A549 (cell line): Measurements from ENCODE around the gene TRAF4. TPM values are rescaled to one million over a fixed set of nuclear protein-coding genes. Genes with fewer than 3 reads are reported as not detected.

Experiments
- ATAC-seq, 2 experiments: fragments of 200-7000 bp in 1 of 2; fragments of >200 bp in 1 of 2; cut with Nextera tagmentation in 1 of 2; cut with Tn5 transposase in 1 of 2; 3 replicates each; pipeline versions ENCODE4 v1.8.0 to v1.9.1; 2018 to 2020; ENCODE audit warnings: mild to moderate bottlenecking in 1 of 2, moderate library complexity in 1 of 2
- CTCF ChIA-PET: fragments of 300-600 bp; sonication (Branson Sonifier 250); formaldehyde crosslinking; extraction: SDS; loops from one replicate; lab custom pipeline; 2021; ENCODE audit warnings: antibody characterized with exemption, inconsistent platforms; lab: Yijun Ruan, JAX
- POLR2A ChIA-PET: fragments of 350-600 bp; formaldehyde crosslinking; extraction: SDS; loops from one replicate; lab custom pipeline; 2021; ENCODE audit warnings: antibody characterized with exemption, inconsistent platforms; lab: Yijun Ruan, JAX
- DNase-seq, 2 experiments: peaks; one replicate each; pipeline versions ENCODE4 v3.0.0 to v3.0.0-alpha.2; 2011 to 2016; ENCODE audit warnings: low read depth in 1 of 2, low spot score in 1 of 2
- FAIRE-seq: peaks from 2 replicates; lab custom pipeline; 2011; peaks lifted over from hg19 to GRCh38; lab: Jason Lieb, UNC
- H3K27ac ChIP-seq, 2 experiments: fragments of >200 bp; sonication (Bioruptor Twin); formaldehyde crosslinking; 3 replicates each; pipeline ENCODE4 v1.5.1; 2016 to 2017
- H3K4me1 ChIP-seq: fragments of >200 bp; sonication (Bioruptor Twin); formaldehyde crosslinking; 3 replicates; pipeline ENCODE4 v1.6.1; 2016
- H3K4me2 ChIP-seq: fragments of >200 bp; sonication (Bioruptor Twin); formaldehyde crosslinking; 3 replicates; pipeline ENCODE4 v1.6.1; 2016
- H3K4me3 ChIP-seq: fragments of >200 bp; sonication (Bioruptor Twin); formaldehyde crosslinking; 3 replicates; pipeline ENCODE4 v1.5.1; 2016
- H3K9me3 ChIP-seq: fragments of >200 bp; sonication (Bioruptor Twin); formaldehyde crosslinking; 3 replicates; pipeline ENCODE4 v1.6.1; 2016
- CHD4 ChIP-seq: fragments of 200-600 bp; sonication (generic); IDR thresholded peaks from 2 replicates; pipeline ENCODE4 v1.6.1; 2016; ENCODE audit warnings: antibody characterized with exemption, mild to moderate bottlenecking, borderline replicate concordance
- EP300 ChIP-seq, 2 experiments: fragments of >200 bp; sonication (Bioruptor Twin); formaldehyde crosslinking; IDR thresholded peaks; 2 replicates in 1 of 2; 3 replicates in 1 of 2; pipeline ENCODE4 v1.6.1; 2016 to 2017
- FOSB ChIP-seq: fragments of 250-450 bp; sonication (Bioruptor Pico); IDR thresholded peaks from 2 replicates; pipeline ENCODE4 v1.5.0; 2020; ENCODE audit warnings: mild to moderate bottlenecking, moderate library complexity
- FOSL2 ChIP-seq, 2 experiments: fragments of 450-650 bp in 1 of 2; fragments of >200 bp in 1 of 2; sonication (Bioruptor Twin) in 1 of 2; formaldehyde crosslinking; IDR thresholded peaks; 2 replicates each; pipeline versions ENCODE4 v1.5.0 to v1.6.1; 2016 to 2020; ENCODE audit warnings: mild to moderate bottlenecking in 1 of 2, moderate library complexity in 1 of 2
- MAZ ChIP-seq: fragments of 150-350 bp; IDR thresholded peaks from 2 replicates; pipeline ENCODE4 v1.6.1; 2014; ENCODE audit warnings: antibody characterized with exemption, low read depth, low read length, borderline replicate concordance
- NPAS2 ChIP-seq: fragments of 250-450 bp; sonication (Bioruptor Pico); IDR thresholded peaks from 2 replicates; pipeline ENCODE4 v1.8.0; 2022; ENCODE audit warnings: mild to moderate bottlenecking, moderate library complexity, borderline replicate concordance
- NR3C1 ChIP-seq: fragments of >200 bp; sonication (Bioruptor Twin); formaldehyde crosslinking; IDR thresholded peaks from 3 replicates; pipeline ENCODE4 v1.6.1; 2017
- PHF8 ChIP-seq: fragments of 200-600 bp; sonication (generic); IDR thresholded peaks from 2 replicates; pipeline ENCODE4 v1.6.1; 2016; ENCODE audit warnings: low read depth, mild to moderate bottlenecking, antibody characterized with exemption, moderate library complexity, borderline replicate concordance
- RFX5 ChIP-seq: fragments of 450-650 bp; IDR thresholded peaks from 2 replicates; pipeline ENCODE4 v1.7.1; 2014; ENCODE audit warnings: antibody characterized with exemption, mild to moderate bottlenecking, moderate library complexity
- TFCP2L1 ChIP-seq: fragments of 250-450 bp; sonication (Bioruptor Pico); IDR thresholded peaks from 2 replicates; pipeline ENCODE4 v1.5.0; 2021; ENCODE audit warnings: mild to moderate bottlenecking
- WGBS: methylation state at CpG from one replicate; pipeline ENCODE4 v1.1.6; 2017; ENCODE audit errors: missing lambda C conversion rate; 5-methylcytosine and 5-hydroxymethylcytosine counted together
- polyA plus RNA-seq, 4 experiments: library from polyadenylated mRNA; depleted of rRNA in 3 of 4; stranded (reverse); fragments of >200 nt; fragmentation: RNase III in 1 of 4; extraction: RNeasy Plus Mini Kit Qiagen cat#74134 plus additional on column Dnase treatment in 1 of 4; gene quantifications; 2 replicates in 3 of 4; 3 replicates in 1 of 4; pipeline ENCODE4 v1.2.3, GENCODE V29; 2011 to 2017
- TF ChIP-seq, protein P1 (sequence below): fragments of >200 bp; sonication (Bioruptor Twin); formaldehyde crosslinking; IDR thresholded peaks from 3 replicates; pipeline ENCODE4 v1.5.1; 2016
- TF ChIP-seq, protein P2 (sequence below): IDR thresholded peaks from 2 replicates; pipeline ENCODE4 v1.6.1; 2012
- TF ChIP-seq, protein P3 (sequence below): IDR thresholded peaks from 2 replicates; pipeline ENCODE4 v1.6.1; 2012; ENCODE audit warnings: low read depth, borderline replicate concordance
- TF ChIP-seq, protein P4 (sequence below): IDR thresholded peaks from 2 replicates; pipeline ENCODE4 v1.6.1; 2012

Gene TRAF4
- polyA plus RNA-seq, 2 of the 4 experiments (the other 2 are of a cell fraction), result 64.0 to 65.0 TPM

DNA sequence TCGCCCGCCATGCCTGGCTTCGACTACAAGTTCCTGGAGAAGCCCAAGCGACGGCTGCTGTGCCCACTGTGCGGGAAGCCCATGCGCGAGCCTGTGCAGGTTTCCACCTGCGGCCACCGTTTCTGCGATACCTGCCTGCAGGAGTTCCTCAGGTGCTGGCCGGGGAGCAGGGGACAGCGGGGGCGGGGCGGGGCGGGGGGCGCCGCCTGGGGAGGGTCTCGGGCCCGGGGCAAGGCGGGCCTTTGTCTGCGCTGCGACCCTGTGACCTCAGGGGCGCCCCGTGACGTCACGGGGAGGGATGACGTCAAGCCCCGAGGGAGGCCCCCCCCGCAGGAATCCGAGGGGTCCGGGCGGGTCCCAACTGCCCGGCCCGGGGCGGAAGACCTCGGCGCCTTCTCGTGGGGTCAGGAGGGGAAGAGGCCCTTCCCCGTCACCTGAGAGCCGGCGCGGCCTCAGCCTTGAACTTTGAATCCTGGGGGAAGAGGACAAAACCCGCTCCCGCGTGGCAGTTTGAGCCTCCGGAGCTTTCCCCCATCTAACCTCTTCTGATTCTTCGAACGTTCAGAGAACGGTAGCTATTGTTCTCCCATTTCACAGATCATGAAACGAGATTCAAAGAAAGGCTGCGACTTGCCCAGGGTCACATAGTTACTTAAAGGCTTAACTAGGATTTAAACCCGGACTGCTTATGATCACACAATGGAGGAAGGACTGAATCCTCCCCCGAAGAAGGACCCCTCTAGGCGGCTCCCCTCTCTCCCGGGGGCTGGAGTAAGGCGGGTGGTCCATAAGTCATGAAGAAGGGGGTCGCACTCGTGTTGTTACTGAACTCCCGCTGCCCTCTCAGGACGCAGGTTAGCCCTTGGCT, 527 bp downstream of the TRAF4 start (continued):
- TF ChIP-seq FOSB (CRISPR knock-in tag), result 0 out of 2 replicates have a peak, but pooled peaks have one; percentile 35
- TF ChIP-seq MAZ, result peak; percentile 100
- peak; percentile 40; the same call in 1 of the 2 replicates for TF ChIP-seq RFX5
- no peak for TF ChIP-seq FOSL2 (IDR thresholded peaks at IDR 0.05)
- TF ChIP-seq FOSL2 (CRISPR knock-in tag; IDR thresholded peaks at IDR 0.05), result peak; percentile 63
- TF ChIP-seq, protein P1, sequence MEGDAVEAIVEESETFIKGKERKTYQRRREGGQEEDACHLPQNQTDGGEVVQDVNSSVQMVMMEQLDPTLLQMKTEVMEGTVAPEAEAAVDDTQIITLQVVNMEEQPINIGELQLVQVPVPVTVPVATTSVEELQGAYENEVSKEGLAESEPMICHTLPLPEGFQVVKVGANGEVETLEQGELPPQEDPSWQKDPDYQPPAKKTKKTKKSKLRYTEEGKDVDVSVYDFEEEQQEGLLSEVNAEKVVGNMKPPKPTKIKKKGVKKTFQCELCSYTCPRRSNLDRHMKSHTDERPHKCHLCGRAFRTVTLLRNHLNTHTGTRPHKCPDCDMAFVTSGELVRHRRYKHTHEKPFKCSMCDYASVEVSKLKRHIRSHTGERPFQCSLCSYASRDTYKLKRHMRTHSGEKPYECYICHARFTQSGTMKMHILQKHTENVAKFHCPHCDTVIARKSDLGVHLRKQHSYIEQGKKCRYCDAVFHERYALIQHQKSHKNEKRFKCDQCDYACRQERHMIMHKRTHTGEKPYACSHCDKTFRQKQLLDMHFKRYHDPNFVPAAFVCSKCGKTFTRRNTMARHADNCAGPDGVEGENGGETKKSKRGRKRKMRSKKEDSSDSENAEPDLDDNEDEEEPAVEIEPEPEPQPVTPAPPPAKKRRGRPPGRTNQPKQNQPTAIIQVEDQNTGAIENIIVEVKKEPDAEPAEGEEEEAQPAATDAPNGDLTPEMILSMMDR, result 0 out of 3 replicates have a peak, but pooled peaks have one; percentile 3
- TF ChIP-seq, protein P2, sequence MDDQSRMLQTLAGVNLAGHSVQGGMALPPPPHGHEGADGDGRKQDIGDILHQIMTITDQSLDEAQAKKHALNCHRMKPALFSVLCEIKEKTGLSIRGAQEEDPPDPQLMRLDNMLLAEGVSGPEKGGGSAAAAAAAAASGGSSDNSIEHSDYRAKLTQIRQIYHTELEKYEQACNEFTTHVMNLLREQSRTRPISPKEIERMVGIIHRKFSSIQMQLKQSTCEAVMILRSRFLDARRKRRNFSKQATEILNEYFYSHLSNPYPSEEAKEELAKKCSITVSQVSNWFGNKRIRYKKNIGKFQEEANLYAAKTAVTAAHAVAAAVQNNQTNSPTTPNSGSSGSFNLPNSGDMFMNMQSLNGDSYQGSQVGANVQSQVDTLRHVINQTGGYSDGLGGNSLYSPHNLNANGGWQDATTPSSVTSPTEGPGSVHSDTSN, result 0 out of 2 replicates have a peak, but pooled peaks have one; percentile 28
- TF ChIP-seq, protein P3, sequence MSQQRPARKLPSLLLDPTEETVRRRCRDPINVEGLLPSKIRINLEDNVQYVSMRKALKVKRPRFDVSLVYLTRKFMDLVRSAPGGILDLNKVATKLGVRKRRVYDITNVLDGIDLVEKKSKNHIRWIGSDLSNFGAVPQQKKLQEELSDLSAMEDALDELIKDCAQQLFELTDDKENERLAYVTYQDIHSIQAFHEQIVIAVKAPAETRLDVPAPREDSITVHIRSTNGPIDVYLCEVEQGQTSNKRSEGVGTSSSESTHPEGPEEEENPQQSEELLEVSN, result 0 out of 2 replicates have a peak, but pooled peaks have one; percentile 29
- TF ChIP-seq PHF8, result peak; percentile 94
- TF ChIP-seq NR3C1, result no peak
- TF ChIP-seq, all 56 proteins: peak for 15

DNA sequence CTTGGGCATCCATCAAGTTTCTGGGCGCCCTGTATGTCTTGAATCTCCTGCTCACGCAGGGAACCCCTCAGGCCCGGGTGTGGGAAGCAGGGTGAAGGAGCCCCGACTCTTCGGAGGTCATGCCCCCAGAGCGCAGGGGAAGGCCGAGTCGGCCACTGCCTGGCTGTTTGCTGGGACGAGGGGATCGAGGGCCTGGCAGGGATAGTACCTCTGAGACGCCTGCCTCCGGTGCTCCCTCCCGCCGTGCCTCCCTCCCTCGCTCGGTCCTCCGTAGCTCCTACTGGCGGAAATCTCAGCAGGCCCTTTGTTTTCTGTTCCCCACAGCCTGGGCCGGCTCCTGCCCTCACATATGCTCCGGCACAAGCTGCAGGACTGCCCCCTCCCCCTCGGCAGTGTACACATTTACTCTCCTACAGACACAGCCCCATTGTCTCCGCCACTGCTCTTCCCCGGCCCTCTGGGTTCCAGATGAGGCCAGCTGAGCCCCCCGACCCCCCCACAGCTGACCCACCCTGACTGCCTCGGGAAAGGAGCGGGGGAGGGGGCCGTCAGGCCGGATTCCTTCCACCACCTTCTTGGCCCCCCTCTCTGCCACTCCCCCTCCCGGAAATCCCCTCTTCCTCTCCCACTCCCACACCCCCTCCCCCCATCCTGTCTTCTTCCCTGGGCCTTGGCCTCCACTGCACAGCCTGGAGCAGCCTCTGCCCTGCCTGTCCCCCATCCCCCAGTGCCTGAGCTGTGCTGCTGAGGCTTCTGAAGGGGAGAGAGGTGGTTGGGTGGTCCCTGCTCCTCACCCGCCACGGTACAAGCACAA, 1.4 kb downstream of the TRAF4 start:
- ChIA-PET CTCF (interaction anchor here (0.8 to 22.6 kb wide), 9 partner anchors 8 to 209 kb away, joined by 3 to 977 read pairs (median 3); partner anchors contain the start of genes NEK8, RPL23A and TLCD1), POLR2A (interaction anchor here (0.6 to 12.2 kb wide), 4 partner anchors 18 to 235 kb away, joined by 3 to 369 read pairs (median 4); partner anchors contain the start of genes NEK8, RPL23A and TLCD1)
- Histone ChIP-seq H3K4me1 (peaks cover 59% of the 10 kb centered on the region), H3K27ac (peak overlapping the region; percentile 98 to 99), H3K4me2 (peak overlapping the region; percentile 96), H3K4me3 (peak overlapping the region; percentile 93), H3K9me3 (peaks cover 8% of the 10 kb centered on the region)
- 6% methylated on average over 28 of the region's 31 CpGs for WGBS
- FAIRE-seq, result no peak
- peak in 1 of 2 experiments; percentile 6; a peak in 3 of 6 replicates for ATAC-seq
- DNase-seq, result peak in 1 of 2 experiments; percentile 64
- no peak for TF ChIP-seq FOSL2 (IDR thresholded peaks at IDR 0.05)
- TF ChIP-seq FOSL2 (CRISPR knock-in tag; IDR thresholded peaks at IDR 0.05), result no peak
- TF ChIP-seq TFCP2L1 (CRISPR knock-in tag), result 0 out of 2 replicates have a peak, but pooled peaks have one; percentile 25
- TF ChIP-seq CHD4, result no peak
- no peak for TF ChIP-seq NPAS2 (CRISPR knock-in tag)
- peak in 1 of 2 experiments; percentile 10; a peak in 1 of 5 replicates for TF ChIP-seq EP300 (IDR thresholded peaks at IDR 0.05)
- TF ChIP-seq, protein P4, sequence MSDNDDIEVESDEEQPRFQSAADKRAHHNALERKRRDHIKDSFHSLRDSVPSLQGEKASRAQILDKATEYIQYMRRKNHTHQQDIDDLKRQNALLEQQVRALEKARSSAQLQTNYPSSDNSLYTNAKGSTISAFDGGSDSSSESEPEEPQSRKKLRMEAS, result peak; percentile 61; the same call in 1 of the 2 replicates
